Panc1 (cell line): ENCODE data around the gene E2F8. TPM values are rescaled to one million over a fixed set of nuclear protein-coding genes. Genes with fewer than 3 reads are reported as not detected.

ENCODE experiments used
- ATAC-seq: fragments of 200-7000 bp; cut with Tn5 transposase; 2 replicates; pipeline ENCODE4 v1.9.1; 2020; ENCODE audit warnings: mild to moderate bottlenecking, moderate library complexity
- BruUV-seq: library from RNA; stranded (reverse); fragments of 400-500 nt; replicated peaks from 2 replicates; lab custom pipeline; 2021; lab: Mats Ljungman, UMichigan
- CTCF ChIA-PET: fragments of 300-600 bp; sonication (Branson Sonifier 250); formaldehyde crosslinking; loops from one replicate; lab custom pipeline; 2022; ENCODE audit warnings: antibody characterized with exemption; lab: Charles Lee
- POLR2A ChIA-PET: fragments of 300-600 bp; sonication (Branson Sonifier 250); formaldehyde crosslinking; loops from one replicate; lab custom pipeline; 2022; ENCODE audit warnings: antibody characterized with exemption; lab: Charles Lee
- DNase-seq: peaks from one replicate; pipeline ENCODE4 v3.0.0-alpha.2; 2010; ENCODE audit warnings: low read depth, low spot score
- H3K27ac ChIP-seq: 2 replicates; pipeline ENCODE4 v1.5.1; 2011; ENCODE audit warnings: mild to moderate bottlenecking, low read length, inconsistent platforms
- H3K27me3 ChIP-seq: fragments of 200-500 bp; sonication (Bioruptor generic); 2 replicates; pipeline ENCODE4 v1.6.0; 2014; ENCODE audit warnings: low read length, inconsistent platforms; ENCODE audit not compliant: control insufficient read depth, insufficient read depth
- H3K36me3 ChIP-seq: fragments of 200-500 bp; sonication (Bioruptor generic); 2 replicates; pipeline ENCODE4 v1.5.1; 2014; ENCODE audit warnings: inconsistent platforms, mild to moderate bottlenecking, low read length, moderate library complexity; ENCODE audit not compliant: control insufficient read depth, insufficient read depth
- H3K4me1 ChIP-seq: 2 replicates; pipeline ENCODE4 v1.5.1; 2011; ENCODE audit warnings: inconsistent platforms, mild to moderate bottlenecking, low read length, moderate library complexity; ENCODE audit not compliant: control insufficient read depth, insufficient read depth
- H3K4me3 ChIP-seq, 2 experiments: 2 replicates each; pipeline ENCODE4 v1.5.1; 2011 to 2012; ENCODE audit warnings: low read depth in 2 of 2, low read length in 2 of 2, mild to moderate bottlenecking in 2 of 2, inconsistent platforms in 1 of 2, moderate library complexity in 1 of 2
- H3K9me3 ChIP-seq: fragments of 200-500 bp; sonication (Bioruptor generic); 2 replicates; pipeline ENCODE4 v1.5.1; 2014; ENCODE audit warnings: low read depth, mild to moderate bottlenecking, inconsistent platforms, low read length, moderate library complexity; ENCODE audit not compliant: control insufficient read depth, insufficient read depth
- CTCF ChIP-seq: fragments of 450-650 bp; IDR thresholded peaks from 2 replicates; pipeline ENCODE4 v1.5.1; 2017; ENCODE audit warnings: mild to moderate bottlenecking
- POLR2AphosphoS5 ChIP-seq: IDR thresholded peaks from 2 replicates; pipeline ENCODE4 v1.6.1; 2012; ENCODE audit warnings: mild to moderate bottlenecking, low read depth, low read length, moderate library complexity
- REST ChIP-seq, 2 experiments: IDR thresholded peaks; 2 replicates each; pipeline ENCODE4 v1.6.1; 2011 to 2012; ENCODE audit warnings: low read depth in 2 of 2, control low read depth in 1 of 2, low read length in 1 of 2, mild to moderate bottlenecking in 1 of 2, moderate library complexity in 1 of 2; ENCODE audit not compliant: insufficient read depth in 1 of 2
- SIN3A ChIP-seq: IDR thresholded peaks from 2 replicates; pipeline ENCODE4 v1.6.1; 2012; ENCODE audit warnings: low read depth, mild to moderate bottlenecking, low read length, moderate library complexity, borderline replicate concordance; ENCODE audit not compliant: insufficient read depth
- TCF7L2 ChIP-seq: IDR thresholded peaks from 2 replicates; pipeline ENCODE4 v1.6.1; 2011; ENCODE audit warnings: mild to moderate bottlenecking, low read depth, low read length, inconsistent platforms
- in situ Hi-C: cut with HindIII; loops from 2 replicates; pipeline ENCODE4 v1.10.0; 2016; ENCODE audit warnings: low sequenced_read_pairs, low pct_unique_long_range_greater_than_20kb
- intact Hi-C: fragments of 100-400 bp; cut with micrococcal nuclease; formaldehyde crosslinking; loops from one replicate; pipeline ENCODE4 v1.10.0; 2022; ENCODE audit not compliant: unreplicated experiment
- total RNA-seq: library from RNA; stranded (reverse); gene quantifications from one replicate; pipeline ENCODE4 v1.2.1, GENCODE V29; 2021; ENCODE audit not compliant: unreplicated experiment

The E2F8 gene
- total RNA-seq, 1 experiment from 2014 or later, result 14.2 TPM

- H3K9me3 ChIP-seq, result no peaks in the 10 kb centered on the region
- no peak for ATAC-seq
- ChIA-PET CTCF (no interaction called here), POLR2A (no interaction called here)
- no peaks in the 10 kb centered on the region for H3K4me1 ChIP-seq
- TF ChIP-seq TCF7L2 (no peak), POLR2AphosphoS5 (no peak), SIN3A (no peak), REST (IDR thresholded peaks at IDR 0.05; ENCODE audit: insufficient read depth in 1 of 2, low read depth in 2 of 2, low read length in 1 of 2) (no peak), CTCF (0 out of 2 replicates have a peak, but pooled peaks have one; percentile 4)
- H3K27ac ChIP-seq, result no peak overlapping the region
- no peaks in the 10 kb centered on the region for H3K36me3 ChIP-seq
- no TSS peak for BruUV-seq
- H3K27me3 ChIP-seq, result no peaks in the 10 kb centered on the region
- H3K4me3 ChIP-seq, result no peak overlapping the region
- no peak for DNase-seq
- in situ Hi-C loops, result no loop called here
- intact Hi-C loops, result no loop called here
These were observed 55.7 kb downstream of the E2F8 start for GRCh38 chr11:19185036-19185435.

- ATAC-seq (no peak), DNase-seq (no peak)
- H3K36me3 ChIP-seq, result no peaks in the 10 kb centered on the region
- ChIA-PET CTCF (no interaction called here), POLR2A (no interaction called here)
- H3K27me3 ChIP-seq, result no peaks in the 10 kb centered on the region
- intact Hi-C loops (no loop called here), in situ Hi-C loops (no loop called here)
- no peak for TF ChIP-seq REST (IDR thresholded peaks at IDR 0.05; ENCODE audit: insufficient read depth in 1 of 2, low read depth in 2 of 2, low read length in 1 of 2)
- TF ChIP-seq CTCF, result no peak
- no peak for TF ChIP-seq SIN3A
- BruUV-seq, result no TSS peak
- no peaks in the 10 kb centered on the region for H3K9me3 ChIP-seq
- H3K27ac ChIP-seq, result no peak overlapping the region
- H3K4me3 ChIP-seq, result no peak overlapping the region
- no peaks in the 10 kb centered on the region for H3K4me1 ChIP-seq
These were observed 57.1 kb downstream of the E2F8 start for GRCh38 chr11:19183646-19184045.
